ENCODE data around the gene AHCTF1.

- TF ChIP-seq CTCF (IDR thresholded peaks at IDR 0.05; ENCODE audit: borderline replicate concordance, extremely low read depth, low read length, poor library complexity, severe bottlenecking) (no peak), EZH2 (IDR thresholded peaks at IDR 0.05; ENCODE audit: borderline replicate concordance, low read depth, low read length, severe bottlenecking) (no peak)
Observed at GRCh38 chr1:246798606-246799496, 132.9 kb downstream of the AHCTF1 start.
